ENCODE results near the gene LRBA. TPM values are rescaled to one million over a fixed set of nuclear protein-coding genes. Genes with fewer than 3 reads are reported as not detected.

Gene LRBA
- total and polyA plus RNA-seq, 4 donors: 18.8 to 56.4 (median 33.8) TPM

- H3K4me1 ChIP-seq (ENCODE audit: control insufficient read depth, insufficient read depth, low read length): no peaks in the 10 kb centered on the region
- no CpG with 5 or more reads among the region's 3 CpGs for WGBS (ENCODE audit: insufficient coverage)
- no peaks in the 10 kb centered on the region for H3K27me3 ChIP-seq (ENCODE audit: control insufficient read depth, insufficient read depth, low read length)
- no peak overlapping the region for H3K27ac ChIP-seq (ENCODE audit: low read depth, low read length)
- no peak for DNase-seq (ENCODE audit: low read depth in 4 of 6, low spot score in 6 of 6)
- no peak overlapping the region for H3K4me3 ChIP-seq (ENCODE audit: low read depth, low read length)
- no peaks in the 10 kb centered on the region for H3K36me3 ChIP-seq (ENCODE audit: control insufficient read depth, insufficient read depth, low read length)
- H3K9me3 ChIP-seq (ENCODE audit: control insufficient read depth, insufficient read depth, low read length): no peaks in the 10 kb centered on the region
Observed at GRCh38 chr4:150983851-150984250, 31.2 kb downstream of the LRBA start.

- no peak for DNase-seq (ENCODE audit: low read depth in 4 of 6, low spot score in 6 of 6)
- H3K36me3 ChIP-seq (ENCODE audit: control insufficient read depth, insufficient read depth, low read length): no peaks in the 10 kb centered on the region
- no peaks in the 10 kb centered on the region for H3K9me3 ChIP-seq (ENCODE audit: control insufficient read depth, insufficient read depth, low read length)
- H3K4me1 ChIP-seq (ENCODE audit: control insufficient read depth, insufficient read depth, low read length): no peaks in the 10 kb centered on the region
- H3K4me3 ChIP-seq (ENCODE audit: low read depth, low read length): no peak overlapping the region
- H3K27me3 ChIP-seq (ENCODE audit: control insufficient read depth, insufficient read depth, low read length): no peaks in the 10 kb centered on the region
- no peak overlapping the region for H3K27ac ChIP-seq (ENCODE audit: low read depth, low read length)
- 100% methylated on average over 1 of the region's 1 CpG for WGBS (ENCODE audit: insufficient coverage)
Observed at GRCh38 chr4:150982557-150983233, 32.4 kb downstream of the LRBA start.

- H3K27ac ChIP-seq (ENCODE audit: low read depth, low read length): no peak overlapping the region
- WGBS (ENCODE audit: insufficient coverage): no CpG with 5 or more reads among the region's 3 CpGs
- H3K27me3 ChIP-seq (ENCODE audit: control insufficient read depth, insufficient read depth, low read length): no peaks in the 10 kb centered on the region
- H3K9me3 ChIP-seq (ENCODE audit: control insufficient read depth, insufficient read depth, low read length): no peaks in the 10 kb centered on the region
- no peak for DNase-seq (ENCODE audit: low read depth in 4 of 6, low spot score in 6 of 6)
- no peak overlapping the region for H3K4me3 ChIP-seq (ENCODE audit: low read depth, low read length)
- H3K36me3 ChIP-seq (ENCODE audit: control insufficient read depth, insufficient read depth, low read length): no peaks in the 10 kb centered on the region
- no peaks in the 10 kb centered on the region for H3K4me1 ChIP-seq (ENCODE audit: control insufficient read depth, insufficient read depth, low read length)
Observed at GRCh38 chr4:150978738-150979575, 36.1 kb downstream of the LRBA start.

- Histone ChIP-seq H3K36me3 (ENCODE audit: control insufficient read depth, insufficient read depth, low read length) (no peaks in the 10 kb centered on the region), H3K27me3 (ENCODE audit: control insufficient read depth, insufficient read depth, low read length) (no peaks in the 10 kb centered on the region), H3K4me3 (ENCODE audit: low read depth, low read length) (no peak overlapping the region), H3K27ac (ENCODE audit: low read depth, low read length) (no peak overlapping the region), H3K4me1 (ENCODE audit: control insufficient read depth, insufficient read depth, low read length) (no peaks in the 10 kb centered on the region), H3K9me3 (ENCODE audit: control insufficient read depth, insufficient read depth, low read length) (no peaks in the 10 kb centered on the region)
- 73% methylated on average over 2 of the region's 11 CpGs for WGBS (ENCODE audit: insufficient coverage)
- no peak for DNase-seq (ENCODE audit: low read depth in 4 of 6, low spot score in 6 of 6)
Observed at GRCh38 chr4:150976478-150977118, 38.5 kb downstream of the LRBA start.

GRCh38 chr4:150974750-150975149 is 40.3 kb downstream of the LRBA start:
- Histone ChIP-seq H3K4me1 (ENCODE audit: control insufficient read depth, insufficient read depth, low read length) (no peaks in the 10 kb centered on the region), H3K4me3 (ENCODE audit: low read depth, low read length) (no peak overlapping the region), H3K36me3 (ENCODE audit: control insufficient read depth, insufficient read depth, low read length) (no peaks in the 10 kb centered on the region), H3K27ac (ENCODE audit: low read depth, low read length) (no peak overlapping the region), H3K27me3 (ENCODE audit: control insufficient read depth, insufficient read depth, low read length) (no peaks in the 10 kb centered on the region), H3K9me3 (ENCODE audit: control insufficient read depth, insufficient read depth, low read length) (no peaks in the 10 kb centered on the region)
- DNase-seq (ENCODE audit: low read depth in 4 of 6, low spot score in 6 of 6): no peak
- 100% methylated on average over 1 of the region's 1 CpG for WGBS (ENCODE audit: insufficient coverage)

- no CpG with 5 or more reads among the region's 1 CpG for WGBS (ENCODE audit: insufficient coverage)
- DNase-seq (ENCODE audit: low read depth in 4 of 6, low spot score in 6 of 6): no peak
- Histone ChIP-seq H3K36me3 (ENCODE audit: control insufficient read depth, insufficient read depth, low read length) (no peaks in the 10 kb centered on the region), H3K9me3 (ENCODE audit: control insufficient read depth, insufficient read depth, low read length) (no peaks in the 10 kb centered on the region), H3K27me3 (ENCODE audit: control insufficient read depth, insufficient read depth, low read length) (no peaks in the 10 kb centered on the region), H3K4me1 (ENCODE audit: control insufficient read depth, insufficient read depth, low read length) (no peaks in the 10 kb centered on the region), H3K4me3 (ENCODE audit: low read depth, low read length) (no peak overlapping the region), H3K27ac (ENCODE audit: low read depth, low read length) (no peak overlapping the region)
Observed at GRCh38 chr4:150974252-150974640, 40.8 kb downstream of the LRBA start.

GRCh38 chr4:150973626-150974251 is 41.3 kb downstream of the LRBA start:
- Histone ChIP-seq H3K27me3 (ENCODE audit: control insufficient read depth, insufficient read depth, low read length) (no peaks in the 10 kb centered on the region), H3K9me3 (ENCODE audit: control insufficient read depth, insufficient read depth, low read length) (no peaks in the 10 kb centered on the region), H3K4me3 (ENCODE audit: low read depth, low read length) (no peak overlapping the region), H3K4me1 (ENCODE audit: control insufficient read depth, insufficient read depth, low read length) (no peaks in the 10 kb centered on the region), H3K27ac (ENCODE audit: low read depth, low read length) (no peak overlapping the region), H3K36me3 (ENCODE audit: control insufficient read depth, insufficient read depth, low read length) (no peaks in the 10 kb centered on the region)
- DNase-seq (ENCODE audit: low read depth in 4 of 6, low spot score in 6 of 6): no peak
- 92% methylated on average over 4 of the region's 6 CpGs for WGBS (ENCODE audit: insufficient coverage)

GRCh38 chr4:150972592-150972991 is 42.5 kb downstream of the LRBA start:
- DNase-seq (ENCODE audit: low read depth in 4 of 6, low spot score in 6 of 6): peak in 1 of 6 donors; percentile 32
- Histone ChIP-seq H3K27me3 (ENCODE audit: control insufficient read depth, insufficient read depth, low read length) (no peaks in the 10 kb centered on the region), H3K4me1 (ENCODE audit: control insufficient read depth, insufficient read depth, low read length) (no peaks in the 10 kb centered on the region), H3K9me3 (ENCODE audit: control insufficient read depth, insufficient read depth, low read length) (no peaks in the 10 kb centered on the region), H3K27ac (ENCODE audit: low read depth, low read length) (no peak overlapping the region), H3K36me3 (ENCODE audit: control insufficient read depth, insufficient read depth, low read length) (no peaks in the 10 kb centered on the region), H3K4me3 (ENCODE audit: low read depth, low read length) (no peak overlapping the region)
- no CpG with 5 or more reads among the region's 1 CpG for WGBS (ENCODE audit: insufficient coverage)

- no peak overlapping the region for H3K27ac ChIP-seq (ENCODE audit: low read depth, low read length)
- no peaks in the 10 kb centered on the region for H3K4me1 ChIP-seq (ENCODE audit: control insufficient read depth, insufficient read depth, low read length)
- H3K36me3 ChIP-seq (ENCODE audit: control insufficient read depth, insufficient read depth, low read length): no peaks in the 10 kb centered on the region
- peak in 1 of 6 donors; percentile 10 for DNase-seq (ENCODE audit: low read depth in 4 of 6, low spot score in 6 of 6)
- no peaks in the 10 kb centered on the region for H3K27me3 ChIP-seq (ENCODE audit: control insufficient read depth, insufficient read depth, low read length)
- H3K4me3 ChIP-seq (ENCODE audit: low read depth, low read length): no peak overlapping the region
- H3K9me3 ChIP-seq (ENCODE audit: control insufficient read depth, insufficient read depth, low read length): no peaks in the 10 kb centered on the region
Observed at GRCh38 chr4:150971901-150972300, 43.2 kb downstream of the LRBA start.
